ENCODE data around the gene ZNF423. TPM values are rescaled to one million over a fixed set of nuclear protein-coding genes. Genes with fewer than 3 reads are reported as not detected.

Gene ZNF423
- total and polyA plus RNA-seq, 7 donors, result 2.3 to 30.7 (median 14.4) TPM

DNA sequence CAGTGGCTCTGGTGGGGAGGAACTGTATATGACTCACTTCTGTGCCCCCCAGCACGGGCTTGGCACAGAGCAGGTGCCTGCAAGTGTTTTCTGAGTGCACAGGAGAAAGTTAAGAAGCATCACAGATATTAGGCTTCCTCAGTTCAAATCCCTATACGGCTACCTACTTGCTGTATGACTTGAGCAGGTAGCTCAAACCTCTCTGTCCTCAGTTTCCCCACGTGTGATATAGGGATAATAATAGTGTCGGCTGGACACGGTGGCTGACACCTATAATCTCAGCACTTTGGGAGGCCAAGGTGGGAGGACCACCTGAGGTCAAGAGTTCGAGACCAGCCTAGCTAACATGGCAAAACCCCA lies 386.6 kb downstream of the ZNF423 start:
- Histone ChIP-seq H3K9me3 (no peaks in the 10 kb centered on the region), H3K4me3 (no peak overlapping the region), H3K27me3 (ENCODE audit: insufficient read depth in 3 of 3, low read length in 2 of 3) (no peaks in the 10 kb centered on the region), H3K36me3 (ENCODE audit: insufficient read depth in 1 of 2, low read depth in 1 of 2) (no peaks in the 10 kb centered on the region), H3K27ac (no peak overlapping the region), H3K4me1 (no peaks in the 10 kb centered on the region)
- 95 to 98% (median 97%) methylated on average over 6 of the region's 6 CpGs for WGBS, 3 donors
- intact Hi-C loops (cut with DNase I), result no loop called here
- ATAC-seq, result no peak
- DNase-seq, result peak in 1 of 2 donors; percentile 4
- TF ChIP-seq CTCF (IDR thresholded peaks at IDR 0.05), result no peak

DNA sequence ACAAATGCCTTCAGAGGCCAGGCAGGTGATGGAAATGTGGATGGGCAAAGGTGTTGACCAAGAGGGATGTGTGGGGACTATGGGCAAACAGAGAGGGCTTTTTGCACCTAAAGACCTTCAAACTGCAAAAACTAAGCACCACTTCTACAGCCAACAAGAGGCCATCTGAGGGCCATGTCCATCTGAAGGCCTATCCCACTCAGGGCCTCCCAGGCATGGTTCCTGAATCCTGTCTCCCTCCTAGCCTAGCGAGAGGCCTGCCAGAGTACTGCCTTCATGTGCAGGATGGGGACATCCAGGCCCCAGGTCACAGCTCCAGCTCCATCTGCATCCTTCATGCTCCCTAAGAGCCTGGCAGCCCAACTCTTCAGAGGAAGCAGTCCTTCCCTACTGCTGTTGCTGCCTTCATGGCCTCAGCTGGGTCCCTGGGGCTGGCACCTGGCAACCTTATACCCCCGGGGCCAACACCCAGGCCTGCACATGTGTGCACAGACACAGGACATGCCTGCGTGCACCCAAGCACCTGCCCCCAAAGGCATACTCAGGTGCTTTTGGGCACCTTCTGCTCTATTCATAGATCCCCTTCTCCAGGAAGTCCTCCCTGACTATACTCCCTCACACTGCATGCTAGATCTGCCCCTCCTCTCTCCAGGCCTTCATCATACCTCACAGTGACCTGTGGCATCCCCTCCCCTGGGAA lies 387.2 kb downstream of the ZNF423 start:
- Histone ChIP-seq H3K36me3 (ENCODE audit: insufficient read depth in 1 of 2, low read depth in 1 of 2) (no peaks in the 10 kb centered on the region), H3K27me3 (ENCODE audit: insufficient read depth in 3 of 3, low read length in 2 of 3) (no peaks in the 10 kb centered on the region), H3K4me3 (no peak overlapping the region), H3K4me1 (no peaks in the 10 kb centered on the region), H3K27ac (no peak overlapping the region), H3K9me3 (no peaks in the 10 kb centered on the region)
- no peak for TF ChIP-seq CTCF (IDR thresholded peaks at IDR 0.05)
- 85 to 97% (median 93%) methylated on average over 3 of the region's 3 CpGs for WGBS, 3 donors
- DNase-seq (peak in 1 of 2 donors; percentile 16), ATAC-seq (no peak)
- intact Hi-C loops (cut with DNase I), result no loop called here

GRCh38 chr16:49467540-49468372 lies 388.2 kb downstream of the ZNF423 start:
- no peak overlapping the region for H3K27ac ChIP-seq
- H3K9me3 ChIP-seq, result no peaks in the 10 kb centered on the region
- 85 to 94% (median 91%) methylated on average over 12 of the region's 12 CpGs for WGBS, 3 donors
- H3K27me3 ChIP-seq (ENCODE audit: insufficient read depth in 3 of 3, low read length in 2 of 3), result no peaks in the 10 kb centered on the region
- TF ChIP-seq CTCF (IDR thresholded peaks at IDR 0.05), result no peak
- H3K36me3 ChIP-seq (ENCODE audit: insufficient read depth in 1 of 2, low read depth in 1 of 2), result no peaks in the 10 kb centered on the region
- intact Hi-C loops (cut with DNase I), result no loop called here
- H3K4me3 ChIP-seq, result no peak overlapping the region
- no peaks in the 10 kb centered on the region for H3K4me1 ChIP-seq
- ATAC-seq, result no peak
- peak in 1 of 2 donors; percentile 27 for DNase-seq

GRCh38 chr16:49466881-49467280 lies 389.0 kb downstream of the ZNF423 start:
- Histone ChIP-seq H3K4me1 (no peaks in the 10 kb centered on the region), H3K27ac (no peak overlapping the region), H3K27me3 (ENCODE audit: insufficient read depth in 3 of 3, low read length in 2 of 3) (no peaks in the 10 kb centered on the region), H3K9me3 (no peaks in the 10 kb centered on the region), H3K36me3 (ENCODE audit: insufficient read depth in 1 of 2, low read depth in 1 of 2) (no peaks in the 10 kb centered on the region), H3K4me3 (no peak overlapping the region)
- 98 to 100% (median 100%) methylated on average over 1 of the region's 1 CpG for WGBS, 3 donors
- no peak for DNase-seq
- no peak for ATAC-seq
- intact Hi-C loops (cut with DNase I), result no loop called here
- no peak for TF ChIP-seq CTCF (IDR thresholded peaks at IDR 0.05)

All from psoas muscle (tissue), 8 donors.